ENCODE results near the gene C10orf62. TPM values are rescaled to one million over a fixed set of nuclear protein-coding genes. Genes with fewer than 3 reads are reported as not detected.

Gene C10orf62
- total and polyA plus RNA-seq, 2 of the 13 experiments (the other 11 are each of a cell fraction or from before 2014, with no cell fraction given), result 0.61 to 1.6 TPM

DNA sequence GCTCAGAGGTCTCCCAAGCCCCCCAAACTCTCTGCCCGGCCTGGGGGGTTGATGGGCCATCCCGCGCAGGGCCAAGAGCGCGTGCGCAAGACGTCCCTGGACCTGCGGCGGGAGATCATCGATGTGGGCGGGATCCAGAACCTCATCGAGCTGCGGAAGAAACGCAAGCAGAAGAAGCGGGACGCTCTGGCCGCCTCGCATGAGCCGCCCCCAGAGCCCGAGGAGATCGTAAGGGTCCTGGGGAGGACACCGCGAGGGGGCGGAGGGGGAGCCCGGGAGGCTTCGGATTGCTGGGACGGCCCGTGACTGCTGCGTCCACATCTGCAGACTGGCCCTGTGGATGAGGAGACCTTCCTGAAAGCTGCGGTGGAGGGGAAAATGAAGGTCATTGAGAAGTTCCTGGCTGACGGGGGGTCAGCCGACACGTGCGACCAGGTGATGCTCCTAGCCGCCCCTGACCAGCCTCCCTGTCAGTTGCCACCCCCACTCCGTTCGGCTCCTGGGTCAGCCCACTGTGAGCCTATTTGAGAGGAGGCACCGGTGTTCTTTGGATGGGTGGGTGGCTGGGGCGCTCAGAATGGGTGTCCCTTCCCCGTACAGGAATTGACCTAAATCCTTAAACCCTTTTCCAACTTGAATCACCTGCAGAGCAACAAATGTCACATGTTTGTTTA is 11.2 kb upstream of the C10orf62 start:
- H2AFZ ChIP-seq (ENCODE audit: low read length), result no peak overlapping the region
- intact Hi-C loops (cut with micrococcal nuclease; ENCODE audit: unreplicated experiment), result no loop called here
- no peaks in the 10 kb centered on the region for H3K79me2 ChIP-seq (ENCODE audit: insufficient read depth, low read length)
- CTCF ChIA-PET (ENCODE audit: low intra/inter-chr PET ratio, low total read pairs), result no interaction called here
- no peaks in the 10 kb centered on the region for H4K20me1 ChIP-seq (ENCODE audit: insufficient read depth, low read length)
- in situ Hi-C loops (cut with HindIII; ENCODE audit: extremely low pct_ligation_motif_present, low pct_unique_long_range_greater_than_20kb), result no loop called here
- H3K9ac ChIP-seq (ENCODE audit: insufficient read depth, low read depth, low read length), result no peak overlapping the region
- FAIRE-seq, result no peak
- no peaks in the 10 kb centered on the region for H3K36me3 ChIP-seq (replicated peaks in 1 of 2; ENCODE audit: control insufficient read depth in 1 of 2, insufficient read depth in 2 of 2, low read length in 2 of 2)
- POLR2A ChIA-PET, result no interaction called here
- H3K4me2 ChIP-seq (ENCODE audit: low read depth, low read length), result no peak overlapping the region
- BruUV-seq (replicated peaks), result no TSS peak
- peaks cover 18% of the 10 kb centered on the region for H3K4me1 ChIP-seq (ENCODE audit: insufficient read depth, low read length)
- peaks cover 0 to 12% of the 10 kb centered on the region in 2 experiments; a peak in 1 of 5 replicates for H3K27me3 ChIP-seq (ENCODE audit: control insufficient read depth in 1 of 2, insufficient read depth in 2 of 2, low read length in 2 of 2)
- DNase-seq (ENCODE audit: low spot score), result no peak
- H3K4me3 ChIP-seq (replicated peaks in 1 of 3; ENCODE audit: insufficient read depth in 1 of 3, low read depth in 2 of 3, low read length in 3 of 3), result no peak overlapping the region
- H3K9me3 ChIP-seq (ENCODE audit: low read length), result no peaks in the 10 kb centered on the region
- TF ChIP-seq ESRRA (CRISPR knock-in tag; IDR thresholded peaks at IDR 0.05; ENCODE audit: low read depth) (no peak), ZBTB1 (CRISPR knock-in tag; IDR thresholded peaks at IDR 0.05; ENCODE audit: borderline replicate concordance) (no peak), SP5 (CRISPR knock-in tag; IDR thresholded peaks at IDR 0.05; ENCODE audit: borderline replicate concordance, low read depth) (no peak), SMC3 (IDR thresholded peaks at IDR 0.05; ENCODE audit: low read length) (no peak), SNAI1 (CRISPR knock-in tag; IDR thresholded peaks at IDR 0.05; ENCODE audit: borderline replicate concordance) (no peak), SRSF1 (optimal IDR thresholded peaks at IDR 0.05; ENCODE audit: low read depth, low read length) (no peak), HIVEP1 (CRISPR knock-in tag; IDR thresholded peaks at IDR 0.05) (no peak), ATF7-NPFF (CRISPR knock-in tag; IDR thresholded peaks at IDR 0.05; ENCODE audit: low read depth) (no peak), MBD4 (IDR thresholded peaks at IDR 0.05; ENCODE audit: borderline replicate concordance, low read length) (no peak), ZNF205 (CRISPR knock-in tag; IDR thresholded peaks at IDR 0.05) (no peak), JUND (CRISPR knock-in tag; IDR thresholded peaks at IDR 0.05) (no peak), RBAK (CRISPR knock-in tag; IDR thresholded peaks at IDR 0.05) (no peak), ZNF207 (IDR thresholded peaks at IDR 0.05; ENCODE audit: borderline replicate concordance) (no peak), ZNF337 (CRISPR knock-in tag; IDR thresholded peaks at IDR 0.05; ENCODE audit: borderline replicate concordance, low read depth) (no peak), NKX3-1 (CRISPR knock-in tag; IDR thresholded peaks at IDR 0.05) (no peak), ZNF510 (CRISPR knock-in tag; IDR thresholded peaks at IDR 0.05; ENCODE audit: low read depth) (no peak)
- TF ChIP-seq, protein P1, sequence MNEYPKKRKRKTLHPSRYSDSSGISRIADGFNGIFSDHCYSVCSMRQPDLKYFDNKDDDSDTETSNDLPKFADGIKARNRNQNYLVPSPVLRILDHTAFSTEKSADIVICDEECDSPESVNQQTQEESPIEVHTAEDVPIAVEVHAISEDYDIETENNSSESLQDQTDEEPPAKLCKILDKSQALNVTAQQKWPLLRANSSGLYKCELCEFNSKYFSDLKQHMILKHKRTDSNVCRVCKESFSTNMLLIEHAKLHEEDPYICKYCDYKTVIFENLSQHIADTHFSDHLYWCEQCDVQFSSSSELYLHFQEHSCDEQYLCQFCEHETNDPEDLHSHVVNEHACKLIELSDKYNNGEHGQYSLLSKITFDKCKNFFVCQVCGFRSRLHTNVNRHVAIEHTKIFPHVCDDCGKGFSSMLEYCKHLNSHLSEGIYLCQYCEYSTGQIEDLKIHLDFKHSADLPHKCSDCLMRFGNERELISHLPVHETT (CRISPR knock-in tag; conservative IDR thresholded peaks at IDR 0.05), result no peak
- H3K27ac ChIP-seq (ENCODE audit: extremely low read length, insufficient read depth, low read length), result no peak overlapping the region
- WGBS (ENCODE audit: low lambda C conversion rate), result 84% methylated on average over 33 of the region's 40 CpGs
- no peak for ATAC-seq
